A204.1 (cell line): Measurements from ENCODE around the gene FAM168A.

ENCODE experiments used
- FAIRE-seq: peaks from 2 replicates; lab custom pipeline; 2012; peaks lifted over from hg19 to GRCh38; lab: Jason Lieb, UNC

The FAM168A gene

GRCh38 chr11:73597956-73598718 is at the start of gene FAM168A:
FAM168A (minus strand) TSS chr11:73598112; CDS start chr11:73468474, 129,638 bp downstream.
- peak; percentile 74 for FAIRE-seq

GRCh38 chr11:73647459-73648100 is 49.7 kb upstream of the FAM168A start:
- FAIRE-seq, result no peak

- no peak for FAIRE-seq
Observed at GRCh38 chr11:73645972-73646631, 48.2 kb upstream of the FAM168A start, which contains the start of gene PLEKHB1. PLEKHB1 (plus strand) TSS chr11:73646581; CDS start chr11:73646609, 28 bp downstream.

- FAIRE-seq, result no peak
Observed at GRCh38 chr11:73645121-73645969, 47.4 kb upstream of the FAM168A start.

- FAIRE-seq, result no peak
Observed at GRCh38 chr11:73641668-73642067, 43.8 kb upstream of the FAM168A start.

GRCh38 chr11:73640592-73640991 is 42.7 kb upstream of the FAM168A start:
- no peak for FAIRE-seq

- no peak for FAIRE-seq
Observed at GRCh38 chr11:73637012-73637411, 39.1 kb upstream of the FAM168A start.

GRCh38 chr11:73636249-73636648 is 38.3 kb upstream of the FAM168A start:
- no peak for FAIRE-seq

- FAIRE-seq, result no peak
Observed at GRCh38 chr11:73635721-73636120, 37.8 kb upstream of the FAM168A start.

- FAIRE-seq, result no peak
Observed at GRCh38 chr11:73633999-73634398, 36.1 kb upstream of the FAM168A start.

GRCh38 chr11:73632996-73633395 is 35.1 kb upstream of the FAM168A start:
- FAIRE-seq, result no peak

- no peak for FAIRE-seq
Observed at GRCh38 chr11:73629907-73630306, 32.0 kb upstream of the FAM168A start.

GRCh38 chr11:73625696-73626318 is 27.9 kb upstream of the FAM168A start:
- peak; percentile 52 for FAIRE-seq

- FAIRE-seq, result no peak
Observed at GRCh38 chr11:73623686-73624085, 25.8 kb upstream of the FAM168A start.

- no peak for FAIRE-seq
Observed at GRCh38 chr11:73622926-73623593, 25.1 kb upstream of the FAM168A start.

GRCh38 chr11:73614591-73614990 is 16.7 kb upstream of the FAM168A start:
- no peak for FAIRE-seq

GRCh38 chr11:73612601-73613140 is 14.8 kb upstream of the FAM168A start:
- FAIRE-seq, result no peak

- FAIRE-seq, result no peak
Observed at GRCh38 chr11:73598719-73599379, 937 bp upstream of the FAM168A start.

GRCh38 chr11:73597336-73597955 is 466 bp downstream of the FAM168A start:
- FAIRE-seq, result no peak

- FAIRE-seq, result no peak
Observed at GRCh38 chr11:73596547-73596946, 1.4 kb downstream of the FAM168A start.
